Thyroid gland (tissue), 4 donors: ENCODE data around the gene SUMO4.

Experiments used
- POLR2A ChIP-seq, 2 donors: fragments of 450-650 bp; IDR thresholded peaks; one replicate each; pipeline ENCODE4 v1.6.1; 2017; ENCODE audit warnings: antibody characterized with exemption in 2 of 2, mild to moderate bottlenecking in 2 of 2, moderate library complexity in 1 of 2
- TF ChIP-seq, protein P1 (sequence below), 6 experiments: fragments of 200-600 bp in 3 of 6; fragments of 450-650 bp in 3 of 6; sonication (generic) in 3 of 6; IDR thresholded peaks; one replicate each; pipeline ENCODE4 v1.5.1; 2016 to 2019; ENCODE audit warnings: antibody characterized with exemption in 6 of 6, mild to moderate bottlenecking in 2 of 6, inconsistent platforms in 1 of 6, moderate library complexity in 1 of 6

DNA sequence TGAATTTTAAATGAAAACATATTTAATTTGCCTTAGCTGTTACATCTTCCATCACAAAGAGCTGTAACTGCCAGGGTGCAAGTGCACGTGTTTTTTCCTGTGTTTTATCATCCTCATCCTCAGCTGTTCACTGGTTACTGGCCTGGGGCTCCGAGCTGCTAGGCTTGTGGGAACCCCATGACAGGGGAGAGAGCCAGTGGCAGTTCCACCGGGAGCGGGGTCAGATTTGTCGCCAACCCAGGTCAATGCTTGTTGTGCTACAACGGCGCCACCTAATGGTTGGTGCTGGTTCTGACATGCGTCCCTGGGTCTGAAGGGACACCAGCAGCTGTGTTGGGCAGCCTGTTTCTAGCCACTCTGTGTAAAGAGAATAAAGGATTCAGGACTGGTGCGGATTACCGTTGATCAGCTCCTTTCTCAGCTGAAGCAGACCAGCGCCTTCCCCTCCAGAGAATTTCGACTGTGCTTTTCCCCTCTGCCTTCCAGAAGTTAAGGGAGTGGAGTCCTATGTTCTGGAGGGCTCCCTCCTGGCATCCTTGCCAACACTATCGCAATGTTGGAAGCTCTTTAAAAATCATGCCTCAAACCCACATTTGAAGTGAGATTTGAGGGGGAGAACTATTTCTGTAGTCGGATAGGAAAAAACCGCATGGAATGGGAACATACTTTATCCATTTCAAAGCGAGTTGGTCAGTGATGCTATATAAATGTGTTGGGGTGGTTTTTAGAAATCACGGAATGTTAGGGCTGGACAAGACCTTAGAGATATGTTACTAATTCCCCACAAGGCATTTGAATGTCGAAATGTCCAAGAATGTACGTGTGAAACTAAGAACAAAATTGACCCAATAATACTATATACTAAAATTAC lies 32.1 kb downstream of the SUMO4 start:
- TF ChIP-seq, protein P1, sequence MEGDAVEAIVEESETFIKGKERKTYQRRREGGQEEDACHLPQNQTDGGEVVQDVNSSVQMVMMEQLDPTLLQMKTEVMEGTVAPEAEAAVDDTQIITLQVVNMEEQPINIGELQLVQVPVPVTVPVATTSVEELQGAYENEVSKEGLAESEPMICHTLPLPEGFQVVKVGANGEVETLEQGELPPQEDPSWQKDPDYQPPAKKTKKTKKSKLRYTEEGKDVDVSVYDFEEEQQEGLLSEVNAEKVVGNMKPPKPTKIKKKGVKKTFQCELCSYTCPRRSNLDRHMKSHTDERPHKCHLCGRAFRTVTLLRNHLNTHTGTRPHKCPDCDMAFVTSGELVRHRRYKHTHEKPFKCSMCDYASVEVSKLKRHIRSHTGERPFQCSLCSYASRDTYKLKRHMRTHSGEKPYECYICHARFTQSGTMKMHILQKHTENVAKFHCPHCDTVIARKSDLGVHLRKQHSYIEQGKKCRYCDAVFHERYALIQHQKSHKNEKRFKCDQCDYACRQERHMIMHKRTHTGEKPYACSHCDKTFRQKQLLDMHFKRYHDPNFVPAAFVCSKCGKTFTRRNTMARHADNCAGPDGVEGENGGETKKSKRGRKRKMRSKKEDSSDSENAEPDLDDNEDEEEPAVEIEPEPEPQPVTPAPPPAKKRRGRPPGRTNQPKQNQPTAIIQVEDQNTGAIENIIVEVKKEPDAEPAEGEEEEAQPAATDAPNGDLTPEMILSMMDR (IDR thresholded peaks at IDR 0.05) = peak; percentile 79 to 95 (median 92)
- no peak for TF ChIP-seq POLR2A (IDR thresholded peaks at IDR 0.05)
